ENCODE results near the gene AURKB.
A peak's percentile ranks its signal among the peaks of the same experiment; 100 is the strongest.
"Not testable (repeated sequence)": the region's sequence is repeated elsewhere in the genome, so short reads cannot be mapped to it uniquely, and the experiment has no call there.

AURKB gene

GRCh38 chr17:8224891-8225812 is 14.8 kb upstream of the AURKB start:
- DNase-seq, result no peak

- DNase-seq, result no peak
These were observed 13.2 kb upstream of the AURKB start for GRCh38 chr17:8223356-8224126.

GRCh38 chr17:8222630-8223355 is 12.4 kb upstream of the AURKB start:
- peak; percentile 74 for DNase-seq

- no peak for DNase-seq
These were observed 11.9 kb upstream of the AURKB start for GRCh38 chr17:8222380-8222629.

- DNase-seq, result peak; percentile 76
These were observed 11.4 kb upstream of the AURKB start for GRCh38 chr17:8221663-8222379.

- peak; percentile 74 for DNase-seq
These were observed 10.6 kb upstream of the AURKB start for GRCh38 chr17:8220783-8221662.

GRCh38 chr17:8214000-8214399 is 3.6 kb upstream of the AURKB start:
- not testable (repeated sequence) for DNase-seq

- no peak for DNase-seq
These were observed 2.2 kb upstream of the AURKB start for GRCh38 chr17:8212312-8213180.

- peak; percentile 70 for DNase-seq
These were observed 535 bp upstream of the AURKB start for GRCh38 chr17:8210761-8211458.

- DNase-seq, result no peak
These were observed 3.8 kb downstream of the AURKB start for GRCh38 chr17:8206536-8206935.

- no peak for DNase-seq
These were observed 5.4 kb downstream of the AURKB start for GRCh38 chr17:8204761-8205555.

GRCh38 chr17:8192070-8192815 is 18.1 kb downstream of the AURKB start:
- peak; percentile 83 for DNase-seq

- no peak for DNase-seq
These were observed 19.9 kb downstream of the AURKB start for GRCh38 chr17:8190506-8190905.

- peak; percentile 92 for DNase-seq
These were observed 20.5 kb downstream of the AURKB start, which contains the start of gene BORCS6 for GRCh38 chr17:8189711-8190477. BORCS6 (minus strand) TSS chr17:8190180; CDS start chr17:8190140, 40 bp downstream.

- DNase-seq, result no peak
These were observed 21.2 kb downstream of the AURKB start for GRCh38 chr17:8189041-8189710.

GRCh38 chr17:8188263-8188839 is 22.0 kb downstream of the AURKB start:
- DNase-seq, result no peak
